ENCODE data around the gene BAIAP2. TPM values are rescaled to one million over a fixed set of nuclear protein-coding genes. Genes with fewer than 3 reads are reported as not detected.

BAIAP2 gene
- total and polyA plus RNA-seq, 2 donors (not counting 1 experiment from before 2014, with no cell fraction given) = 1.3 to 12.0 TPM

GRCh38 chr17:81143200-81143527 is 108.2 kb downstream of the BAIAP2 start:
- 87% methylated on average over 9 of the region's 11 CpGs for WGBS (ENCODE audit: insufficient coverage)
- Histone ChIP-seq H3K36me3 (replicated peaks in 1 of 2; ENCODE audit: control extremely low read depth in 1 of 2, control insufficient read depth in 1 of 2, extremely low read depth in 1 of 2, insufficient read depth in 2 of 2, low read length in 1 of 2) (no peaks in the 10 kb centered on the region), H3K9ac (ENCODE audit: low read length) (no peak overlapping the region), H3K4me3 (ENCODE audit: control extremely low read depth in 1 of 5, extremely low read depth in 1 of 5, insufficient read depth in 1 of 5, low read depth in 2 of 5, low read length in 4 of 5) (no peak overlapping the region), H3K79me2 (ENCODE audit: control insufficient read depth, insufficient read depth, low read length) (no peaks in the 10 kb centered on the region), H2AFZ (ENCODE audit: insufficient read depth, low read depth, low read length, poor library complexity, severe bottlenecking) (no peak overlapping the region), H4K20me1 (ENCODE audit: control insufficient read depth, insufficient read depth, low read length, poor library complexity, severe bottlenecking) (no peaks in the 10 kb centered on the region), H3K4me2 (replicated peaks; ENCODE audit: low read depth, low read length, poor library complexity, severe bottlenecking) (no peak overlapping the region), H3K9me3 (ENCODE audit: control extremely low read depth in 1 of 3, control insufficient read depth in 2 of 3, insufficient read depth in 1 of 3, low read length in 2 of 3) (peaks cover 0 to 3% (median 0%) of the 10 kb centered on the region in 3 donors), H3K27ac (ENCODE audit: low read length in 2 of 2) (no peak overlapping the region), H3K4me1 (ENCODE audit: control insufficient read depth in 2 of 2, insufficient read depth in 2 of 2, low read length in 2 of 2) (no peaks in the 10 kb centered on the region), H3K27me3 (replicated peaks in 1 of 4; ENCODE audit: control extremely low read depth in 1 of 4, control insufficient read depth in 3 of 4, insufficient read depth in 4 of 4, low read length in 3 of 4) (peaks cover 0 to 4% (median 0%) of the 10 kb centered on the region in 4 experiments)
- CTCF ChIA-PET = interaction anchor here (0.6 to 5.0 kb wide), 8 partner anchors 8 to 394 kb away, joined by 3 to 43 read pairs (median 4); partner anchors contain the start of genes CEP131, NDUFAF8 and TEPSIN
- ATAC-seq (ENCODE audit: low read depth) (no peak), DNase-seq (no peak)
- intact Hi-C loops (cut with micrococcal nuclease) = loop anchor here (5.0 kb wide), 1 partner anchor 79 kb away; the partner anchor contains the start of gene CEP131
- H3K9me3 Mint-ChIP-seq (ENCODE audit: insufficient read depth) = no peaks in the 10 kb centered on the region
- no peak overlapping the region for H3K27ac Mint-ChIP-seq
- no peak overlapping the region for H3K4me3 Mint-ChIP-seq
- POLR2A ChIA-PET = no interaction called here
- TF ChIP-seq EZH2 (IDR thresholded peaks at IDR 0.05; ENCODE audit: borderline replicate concordance, insufficient read depth, low read depth, low read length, poor library complexity, severe bottlenecking) (no peak), CTCF (IDR thresholded peaks at IDR 0.05) (no peak)
- peaks cover 3% of the 10 kb centered on the region for H3K27me3 Mint-ChIP-seq
- H3K4me1 Mint-ChIP-seq = peaks cover 2% of the 10 kb centered on the region

GRCh38 chr17:81143717-81144422 is 108.9 kb downstream of the BAIAP2 start:
- H3K9ac ChIP-seq (ENCODE audit: low read length) = no peak overlapping the region
- WGBS (ENCODE audit: insufficient coverage) = 82% methylated on average over 17 of the region's 17 CpGs
- Mint-ChIP-seq H3K27me3 (peaks cover 3% of the 10 kb centered on the region), H3K4me3 (no peak overlapping the region), H3K27ac (no peak overlapping the region), H3K9me3 (ENCODE audit: insufficient read depth) (no peaks in the 10 kb centered on the region), H3K4me1 (peaks cover 2% of the 10 kb centered on the region)
- H4K20me1 ChIP-seq (ENCODE audit: control insufficient read depth, insufficient read depth, low read length, poor library complexity, severe bottlenecking) = no peaks in the 10 kb centered on the region
- CTCF ChIA-PET = interaction anchor here (1.0 to 5.0 kb wide), 6 partner anchors 8 to 457 kb away, joined by 3 to 43 read pairs (median 4); partner anchors contain the start of genes NDUFAF8 and TEPSIN
- H3K4me2 ChIP-seq (replicated peaks; ENCODE audit: low read depth, low read length, poor library complexity, severe bottlenecking) = no peak overlapping the region
- H3K27ac ChIP-seq (ENCODE audit: low read length in 2 of 2) = no peak overlapping the region
- intact Hi-C loops (cut with micrococcal nuclease) = loop anchor here (5.0 kb wide), 1 partner anchor 78 kb away; the partner anchor contains the start of gene CEP131
- peaks cover 0 to 6% (median 0%) of the 10 kb centered on the region in 4 experiments for H3K27me3 ChIP-seq (replicated peaks in 1 of 4; ENCODE audit: control extremely low read depth in 1 of 4, control insufficient read depth in 3 of 4, insufficient read depth in 4 of 4, low read length in 3 of 4)
- TF ChIP-seq CTCF (IDR thresholded peaks at IDR 0.05) (no peak), EZH2 (IDR thresholded peaks at IDR 0.05; ENCODE audit: borderline replicate concordance, insufficient read depth, low read depth, low read length, poor library complexity, severe bottlenecking) (no peak)
- peaks cover 0 to 3% (median 0%) of the 10 kb centered on the region in 3 donors for H3K9me3 ChIP-seq (ENCODE audit: control extremely low read depth in 1 of 3, control insufficient read depth in 2 of 3, insufficient read depth in 1 of 3, low read length in 2 of 3)
- H2AFZ ChIP-seq (ENCODE audit: insufficient read depth, low read depth, low read length, poor library complexity, severe bottlenecking) = no peak overlapping the region
- H3K36me3 ChIP-seq (replicated peaks in 1 of 2; ENCODE audit: control extremely low read depth in 1 of 2, control insufficient read depth in 1 of 2, extremely low read depth in 1 of 2, insufficient read depth in 2 of 2, low read length in 1 of 2) = no peaks in the 10 kb centered on the region
- ATAC-seq (ENCODE audit: low read depth) (no peak), DNase-seq (no peak)
- no peaks in the 10 kb centered on the region for H3K79me2 ChIP-seq (ENCODE audit: control insufficient read depth, insufficient read depth, low read length)
- POLR2A ChIA-PET = no interaction called here
- no peak overlapping the region for H3K4me3 ChIP-seq (ENCODE audit: control extremely low read depth in 1 of 5, extremely low read depth in 1 of 5, insufficient read depth in 1 of 5, low read depth in 2 of 5, low read length in 4 of 5)
- no peaks in the 10 kb centered on the region for H3K4me1 ChIP-seq (ENCODE audit: control insufficient read depth in 2 of 2, insufficient read depth in 2 of 2, low read length in 2 of 2)
